ENCODE data around the gene KIZ. TPM values are rescaled to one million over a fixed set of nuclear protein-coding genes. Genes with fewer than 3 reads are reported as not detected.

KIZ gene
- total RNA-seq, 1 donor from 2014 or later, result 39.2 TPM

- no peak for ATAC-seq
- intact Hi-C loops (cut with DNase I), result no loop called here
- DNase-seq (ENCODE audit: low spot score), result no peak
These were observed 77.3 kb downstream of the KIZ start for GRCh38 chr20:21203088-21203656.

- no peak for ATAC-seq
- DNase-seq (ENCODE audit: low spot score), result no peak
- intact Hi-C loops (cut with DNase I), result no loop called here
These were observed 80.7 kb downstream of the KIZ start for GRCh38 chr20:21206584-21206983.

GRCh38 chr20:21208999-21209398 is 83.1 kb downstream of the KIZ start:
- no peak for ATAC-seq
- intact Hi-C loops (cut with DNase I), result no loop called here

GRCh38 chr20:21209668-21210067 is 83.8 kb downstream of the KIZ start:
- no peak for ATAC-seq
- DNase-seq (ENCODE audit: low spot score), result no peak
- intact Hi-C loops (cut with DNase I), result no loop called here

More at GRCh38 chr20:21208999-21209398, 83.1 kb downstream of the KIZ start:
- no peak for DNase-seq (ENCODE audit: low spot score)

- intact Hi-C loops (cut with DNase I), result no loop called here
- no peak for DNase-seq (ENCODE audit: low spot score)
- no peak for ATAC-seq
These were observed 87.8 kb downstream of the KIZ start for GRCh38 chr20:21213691-21214090.

GRCh38 chr20:21214431-21214830 is 88.5 kb downstream of the KIZ start:
- intact Hi-C loops (cut with DNase I), result no loop called here
- no peak for ATAC-seq
- no peak for DNase-seq (ENCODE audit: low spot score)

GRCh38 chr20:21219686-21220085 is 93.8 kb downstream of the KIZ start:
- ATAC-seq (no peak), DNase-seq (ENCODE audit: low spot score) (no peak)

GRCh38 chr20:21224217-21224616 is 98.3 kb downstream of the KIZ start:
- no peak for ATAC-seq
- intact Hi-C loops (cut with DNase I), result no loop called here
- no peak for DNase-seq (ENCODE audit: low spot score)

More at GRCh38 chr20:21219686-21220085, 93.8 kb downstream of the KIZ start:
- intact Hi-C loops (cut with DNase I), result no loop called here

GRCh38 chr20:21225215-21225947 is 99.5 kb downstream of the KIZ start:
- ATAC-seq, result no peak
- no peak for DNase-seq (ENCODE audit: low spot score)
- intact Hi-C loops (cut with DNase I), result no loop called here

- no peak for ATAC-seq
These were observed 102.6 kb downstream of the KIZ start for GRCh38 chr20:21228511-21228910.

GRCh38 chr20:21229163-21229562 is 103.3 kb downstream of the KIZ start:
- intact Hi-C loops (cut with DNase I), result no loop called here
- ATAC-seq (no peak), DNase-seq (ENCODE audit: low spot score) (no peak)

More at GRCh38 chr20:21228511-21228910, 102.6 kb downstream of the KIZ start:
- intact Hi-C loops (cut with DNase I), result no loop called here
- no peak for DNase-seq (ENCODE audit: low spot score)

GRCh38 chr20:21230220-21230619 is 104.3 kb downstream of the KIZ start:
- no peak for ATAC-seq
- no peak for DNase-seq (ENCODE audit: low spot score)
- intact Hi-C loops (cut with DNase I), result loop anchor here (10.0 kb wide), 1 partner anchor 275 kb away; no protein-coding TSS in a partner anchor

- no peak for ATAC-seq
- DNase-seq (ENCODE audit: low spot score), result no peak
- intact Hi-C loops (cut with DNase I), result loop anchor here (10.0 kb wide), 1 partner anchor 274 kb away; no protein-coding TSS in a partner anchor
These were observed 104.8 kb downstream of the KIZ start for GRCh38 chr20:21230686-21231085.

GRCh38 chr20:21232546-21233280 is 106.8 kb downstream of the KIZ start:
- intact Hi-C loops (cut with DNase I), result loop anchor here (10.0 kb wide), 1 partner anchor 272 kb away; no protein-coding TSS in a partner anchor
- no peak for DNase-seq (ENCODE audit: low spot score)
- no peak for ATAC-seq

- DNase-seq (ENCODE audit: low spot score) (no peak), ATAC-seq (no peak)
- intact Hi-C loops (cut with DNase I), result loop anchor here (10.0 kb wide), 1 partner anchor 270 kb away; no protein-coding TSS in a partner anchor
These were observed 108.4 kb downstream of the KIZ start for GRCh38 chr20:21234324-21234723.

- intact Hi-C loops (cut with DNase I), result loop anchor here (10.0 kb wide), 1 partner anchor 270 kb away; no protein-coding TSS in a partner anchor
- no peak for ATAC-seq
- no peak for DNase-seq (ENCODE audit: low spot score)
These were observed 109.1 kb downstream of the KIZ start for GRCh38 chr20:21234806-21235483.

- ATAC-seq (peak; percentile 68), DNase-seq (ENCODE audit: low spot score) (peak; percentile 74)
- intact Hi-C loops (cut with DNase I), result loop anchor here (10.0 kb wide), 1 partner anchor 269 kb away; no protein-coding TSS in a partner anchor
These were observed 109.9 kb downstream of the KIZ start for GRCh38 chr20:21235484-21236445.

Data from sciatic nerve (tissue), 2 donors.